ENCODE results near the gene FAM180B. TPM values are rescaled to one million over a fixed set of nuclear protein-coding genes. Genes with fewer than 3 reads are reported as not detected.

The FAM180B gene
- total and polyA plus RNA-seq, 2 of the 4 experiments (the other 2 are of a cell fraction) = not detected

DNA sequence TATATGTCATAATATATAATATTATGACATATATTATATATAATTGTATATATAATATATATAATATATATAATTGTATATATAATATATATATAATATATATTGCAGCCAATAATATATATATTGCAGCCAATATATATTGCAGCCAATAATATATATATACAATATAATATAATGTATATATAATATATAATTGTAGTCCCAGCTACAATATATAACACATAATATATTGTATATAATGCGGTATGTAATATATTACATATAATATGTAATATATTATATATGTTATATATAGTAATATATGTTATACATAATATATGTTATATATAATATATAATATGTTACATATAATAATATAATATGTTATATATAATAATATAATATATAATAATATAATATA, 27.8 kb upstream of the FAM180B start:
- intact Hi-C loops (cut with micrococcal nuclease) (no loop called here), dilution Hi-C loops (cut with HindIII; ENCODE audit: low sequenced_read_pairs, unreplicated experiment) (no loop called here), in situ Hi-C loops (cut with MboI; ENCODE audit: low sequenced_read_pairs) (no loop called here)
- Histone ChIP-seq H4K8ac (ENCODE audit: low read depth in 2 of 2, low read length in 2 of 2) (no peak overlapping the region), H3K79me1 (ENCODE audit: low read depth in 1 of 2, low read length in 2 of 2) (0 out of 4 replicates have a peak, but pooled peaks cover 0 to 4% of the 10 kb centered on the region in 2 experiments), H4K91ac (ENCODE audit: insufficient read depth, low read depth, low read length) (no peak overlapping the region), H2BK20ac (ENCODE audit: low read depth, low read length) (no peak overlapping the region), H2BK5ac (ENCODE audit: low read depth, low read length, poor library complexity, severe bottlenecking) (no peak overlapping the region), H3K27ac (ENCODE audit: insufficient read depth, low read length) (no peak overlapping the region), H3K56ac (ENCODE audit: extremely low read depth, insufficient read depth, low read length) (no peak overlapping the region), H3K27me3 (ENCODE audit: control insufficient read depth, insufficient read depth, low read length) (no peaks in the 10 kb centered on the region), H3K4me2 (ENCODE audit: low read depth, low read length) (no peak overlapping the region), H4K5ac (ENCODE audit: low read depth, low read length) (no peak overlapping the region), H3K4me3 (ENCODE audit: insufficient read depth, low read depth, low read length) (no peak overlapping the region), H3K9ac (ENCODE audit: low read depth, low read length) (no peak overlapping the region), H3K36me3 (ENCODE audit: control insufficient read depth, insufficient read depth, low read length) (no peaks in the 10 kb centered on the region), H3K9me1 (ENCODE audit: insufficient read depth, low read length) (no peaks in the 10 kb centered on the region), H2AK9ac (replicated peaks; ENCODE audit: low read depth, low read length, poor library complexity) (no peak overlapping the region), H3K9me3 (ENCODE audit: control insufficient read depth, insufficient read depth, low read length) (no peaks in the 10 kb centered on the region), H2AK5ac (ENCODE audit: low read depth, low read length) (no peak overlapping the region), H3K14ac (replicated peaks; ENCODE audit: low read depth, low read length) (no peak overlapping the region), H3K18ac (ENCODE audit: low read depth, low read length) (no peak overlapping the region), H4K20me1 (ENCODE audit: insufficient read depth, low read length) (no peaks in the 10 kb centered on the region), H3K4ac (ENCODE audit: low read depth, low read length) (no peak overlapping the region), H2AFZ (replicated peaks; ENCODE audit: low read length, poor library complexity) (no peak overlapping the region), H3K23ac (ENCODE audit: low read depth, low read length) (no peak overlapping the region), H2BK15ac (ENCODE audit: low read depth, low read length) (no peak overlapping the region), H3K4me1 (ENCODE audit: control insufficient read depth, insufficient read depth, low read length) (no peaks in the 10 kb centered on the region), H2BK120ac (ENCODE audit: low read depth, low read length) (no peak overlapping the region)
- no peak for DNase-seq
- POLR2A ChIA-PET (ENCODE audit: unreplicated experiment) = no interaction called here
- no CpG with 5 or more reads among the region's 1 CpG for WGBS, 2 experiments (ENCODE audit: extremely low coverage in 2 of 2, insufficient read length in 1 of 2)
- ATAC-seq (ENCODE audit: low read depth) = no peak
- no TSS peak for BruUV-seq (replicated peaks)
- TF ChIP-seq CEBPB (IDR thresholded peaks at IDR 0.05; ENCODE audit: low read depth, low read length) (no peak), NFE2L2 (IDR thresholded peaks at IDR 0.05; ENCODE audit: low read depth, low read length) (no peak), POLR2A (IDR thresholded peaks at IDR 0.05; ENCODE audit: low read depth, low read length) (no peak), RCOR1 (IDR thresholded peaks at IDR 0.05; ENCODE audit: insufficient replicate concordance, low read length) (no peak), BHLHE40 (IDR thresholded peaks at IDR 0.05; ENCODE audit: low read depth, low read length) (no peak), MAZ (IDR thresholded peaks at IDR 0.05; ENCODE audit: borderline replicate concordance, low read depth, low read length) (no peak), RFX5 (IDR thresholded peaks at IDR 0.05; ENCODE audit: low read depth, low read length) (no peak), MAFK (IDR thresholded peaks at IDR 0.05; ENCODE audit: low read depth, low read length) (no peak), SMC3 (IDR thresholded peaks at IDR 0.05; ENCODE audit: low read depth, low read length) (no peak), MXI1 (IDR thresholded peaks at IDR 0.05; ENCODE audit: borderline replicate concordance, low read depth, low read length) (no peak), FOS (IDR thresholded peaks at IDR 0.05; ENCODE audit: low read depth, low read length) (no peak), CHD1 (IDR thresholded peaks at IDR 0.05; ENCODE audit: low read depth, low read length) (no peak), RAD21 (IDR thresholded peaks at IDR 0.05; ENCODE audit: low read length) (no peak)
- TF ChIP-seq, protein P1, sequence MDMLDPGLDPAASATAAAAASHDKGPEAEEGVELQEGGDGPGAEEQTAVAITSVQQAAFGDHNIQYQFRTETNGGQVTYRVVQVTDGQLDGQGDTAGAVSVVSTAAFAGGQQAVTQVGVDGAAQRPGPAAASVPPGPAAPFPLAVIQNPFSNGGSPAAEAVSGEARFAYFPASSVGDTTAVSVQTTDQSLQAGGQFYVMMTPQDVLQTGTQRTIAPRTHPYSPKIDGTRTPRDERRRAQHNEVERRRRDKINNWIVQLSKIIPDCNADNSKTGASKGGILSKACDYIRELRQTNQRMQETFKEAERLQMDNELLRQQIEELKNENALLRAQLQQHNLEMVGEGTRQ (IDR thresholded peaks at IDR 0.05; ENCODE audit: low read depth, low read length) = no peak
- TF ChIP-seq, protein P2, sequence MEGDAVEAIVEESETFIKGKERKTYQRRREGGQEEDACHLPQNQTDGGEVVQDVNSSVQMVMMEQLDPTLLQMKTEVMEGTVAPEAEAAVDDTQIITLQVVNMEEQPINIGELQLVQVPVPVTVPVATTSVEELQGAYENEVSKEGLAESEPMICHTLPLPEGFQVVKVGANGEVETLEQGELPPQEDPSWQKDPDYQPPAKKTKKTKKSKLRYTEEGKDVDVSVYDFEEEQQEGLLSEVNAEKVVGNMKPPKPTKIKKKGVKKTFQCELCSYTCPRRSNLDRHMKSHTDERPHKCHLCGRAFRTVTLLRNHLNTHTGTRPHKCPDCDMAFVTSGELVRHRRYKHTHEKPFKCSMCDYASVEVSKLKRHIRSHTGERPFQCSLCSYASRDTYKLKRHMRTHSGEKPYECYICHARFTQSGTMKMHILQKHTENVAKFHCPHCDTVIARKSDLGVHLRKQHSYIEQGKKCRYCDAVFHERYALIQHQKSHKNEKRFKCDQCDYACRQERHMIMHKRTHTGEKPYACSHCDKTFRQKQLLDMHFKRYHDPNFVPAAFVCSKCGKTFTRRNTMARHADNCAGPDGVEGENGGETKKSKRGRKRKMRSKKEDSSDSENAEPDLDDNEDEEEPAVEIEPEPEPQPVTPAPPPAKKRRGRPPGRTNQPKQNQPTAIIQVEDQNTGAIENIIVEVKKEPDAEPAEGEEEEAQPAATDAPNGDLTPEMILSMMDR (conservative IDR thresholded peaks at IDR 0.05; ENCODE audit: low read depth, low read length) = no peak
- TF ChIP-seq, protein P3, sequence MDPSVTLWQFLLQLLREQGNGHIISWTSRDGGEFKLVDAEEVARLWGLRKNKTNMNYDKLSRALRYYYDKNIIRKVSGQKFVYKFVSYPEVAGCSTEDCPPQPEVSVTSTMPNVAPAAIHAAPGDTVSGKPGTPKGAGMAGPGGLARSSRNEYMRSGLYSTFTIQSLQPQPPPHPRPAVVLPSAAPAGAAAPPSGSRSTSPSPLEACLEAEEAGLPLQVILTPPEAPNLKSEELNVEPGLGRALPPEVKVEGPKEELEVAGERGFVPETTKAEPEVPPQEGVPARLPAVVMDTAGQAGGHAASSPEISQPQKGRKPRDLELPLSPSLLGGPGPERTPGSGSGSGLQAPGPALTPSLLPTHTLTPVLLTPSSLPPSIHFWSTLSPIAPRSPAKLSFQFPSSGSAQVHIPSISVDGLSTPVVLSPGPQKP (IDR thresholded peaks at IDR 0.05; ENCODE audit: borderline replicate concordance, low read depth, low read length) = no peak
- CTCF ChIA-PET = interaction anchor here (0.6 kb wide), 1 partner anchor 57 kb away, joined by 3 read pairs; no protein-coding TSS in a partner anchor
